GM18870 (cell line): Measurements from ENCODE around the gene C3orf18.
"Not testable (repeated sequence)": the region's sequence is repeated elsewhere in the genome, so short reads cannot be mapped to it uniquely, and the experiment has no call there.

ENCODE experiments used
- ATAC-seq: cut with Tn5 transposase; IDR thresholded peaks from one replicate; pipeline ENCODE4 v1.9.1; 2021; ENCODE audit warnings: moderate library complexity; ENCODE audit not compliant: unreplicated experiment

Gene C3orf18

GRCh38 chr3:50525191-50525910 is 42.2 kb downstream of the C3orf18 start:
- ATAC-seq, result no peak

GRCh38 chr3:50524746-50525145 is 42.8 kb downstream of the C3orf18 start:
- no peak for ATAC-seq

- ATAC-seq, result no peak
These were observed 44.2 kb downstream of the C3orf18 start for GRCh38 chr3:50523279-50523811.

- ATAC-seq, result no peak
These were observed 46.0 kb downstream of the C3orf18 start for GRCh38 chr3:50521572-50521971.

GRCh38 chr3:50520849-50521248 is 46.7 kb downstream of the C3orf18 start:
- ATAC-seq, result no peak

- no peak for ATAC-seq
These were observed 48.0 kb downstream of the C3orf18 start for GRCh38 chr3:50519471-50520089.

- ATAC-seq, result no peak
These were observed 49.1 kb downstream of the C3orf18 start for GRCh38 chr3:50518436-50518835.

- no peak for ATAC-seq
These were observed 49.8 kb downstream of the C3orf18 start for GRCh38 chr3:50517721-50518206.

- no peak for ATAC-seq
These were observed 51.1 kb downstream of the C3orf18 start for GRCh38 chr3:50516440-50516871.

- ATAC-seq, result no peak
These were observed 51.7 kb downstream of the C3orf18 start for GRCh38 chr3:50515565-50516439.

- not testable (repeated sequence) for ATAC-seq
These were observed 54.6 kb downstream of the C3orf18 start for GRCh38 chr3:50512908-50513307.

- no peak for ATAC-seq
These were observed 55.4 kb downstream of the C3orf18 start for GRCh38 chr3:50512131-50512530.

- ATAC-seq, result no peak
These were observed 57.2 kb downstream of the C3orf18 start for GRCh38 chr3:50510325-50510724.

- ATAC-seq, result no peak
These were observed 57.8 kb downstream of the C3orf18 start for GRCh38 chr3:50509715-50510114.

- no peak for ATAC-seq
These were observed 58.7 kb downstream of the C3orf18 start for GRCh38 chr3:50508821-50509220.
